HFF-Myc (cell line): ENCODE results near the gene NAV2.

Experiments
- DNase-seq: peaks from one replicate; pipeline ENCODE4 v3.0.0-alpha.2; 2011; ENCODE audit warnings: low read depth; ENCODE audit errors: extremely low read depth
- H3K4me3 ChIP-seq: replicated peaks from 2 replicates; pipeline ENCODE4 v1.5.1; 2011; ENCODE audit warnings: low read depth, mild to moderate bottlenecking, control low read depth, low read length
- TF ChIP-seq, protein P1 (sequence below): IDR thresholded peaks from 2 replicates; pipeline ENCODE4 v1.5.1; 2012; ENCODE audit warnings: mild to moderate bottlenecking, low read depth, low read length, control low read depth; ENCODE audit errors: missing control alignments

NAV2 gene

DNA sequence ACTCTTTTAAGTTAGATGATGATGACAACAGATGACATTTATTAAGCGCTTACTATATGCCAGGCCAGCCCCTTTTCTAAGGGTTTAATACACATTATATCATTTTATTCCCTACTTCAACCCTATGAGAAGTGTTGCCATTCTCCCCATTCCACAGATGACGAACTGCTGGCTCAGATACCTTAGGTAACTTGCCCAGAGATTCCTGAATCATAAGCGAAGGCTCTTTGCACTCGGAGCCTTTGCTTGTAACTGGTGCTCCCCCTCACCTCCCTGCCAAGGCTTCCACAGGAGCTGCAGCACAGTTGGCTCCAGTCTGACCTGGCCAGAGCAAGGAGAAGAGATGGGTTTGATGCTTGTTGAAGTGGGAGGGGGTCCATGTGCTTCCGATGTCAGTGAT is 404.7 kb downstream of the NAV2 start:
- no peak for DNase-seq
- TF ChIP-seq, protein P1, sequence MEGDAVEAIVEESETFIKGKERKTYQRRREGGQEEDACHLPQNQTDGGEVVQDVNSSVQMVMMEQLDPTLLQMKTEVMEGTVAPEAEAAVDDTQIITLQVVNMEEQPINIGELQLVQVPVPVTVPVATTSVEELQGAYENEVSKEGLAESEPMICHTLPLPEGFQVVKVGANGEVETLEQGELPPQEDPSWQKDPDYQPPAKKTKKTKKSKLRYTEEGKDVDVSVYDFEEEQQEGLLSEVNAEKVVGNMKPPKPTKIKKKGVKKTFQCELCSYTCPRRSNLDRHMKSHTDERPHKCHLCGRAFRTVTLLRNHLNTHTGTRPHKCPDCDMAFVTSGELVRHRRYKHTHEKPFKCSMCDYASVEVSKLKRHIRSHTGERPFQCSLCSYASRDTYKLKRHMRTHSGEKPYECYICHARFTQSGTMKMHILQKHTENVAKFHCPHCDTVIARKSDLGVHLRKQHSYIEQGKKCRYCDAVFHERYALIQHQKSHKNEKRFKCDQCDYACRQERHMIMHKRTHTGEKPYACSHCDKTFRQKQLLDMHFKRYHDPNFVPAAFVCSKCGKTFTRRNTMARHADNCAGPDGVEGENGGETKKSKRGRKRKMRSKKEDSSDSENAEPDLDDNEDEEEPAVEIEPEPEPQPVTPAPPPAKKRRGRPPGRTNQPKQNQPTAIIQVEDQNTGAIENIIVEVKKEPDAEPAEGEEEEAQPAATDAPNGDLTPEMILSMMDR, result no peak
- H3K4me3 ChIP-seq, result no peak overlapping the region

DNA sequence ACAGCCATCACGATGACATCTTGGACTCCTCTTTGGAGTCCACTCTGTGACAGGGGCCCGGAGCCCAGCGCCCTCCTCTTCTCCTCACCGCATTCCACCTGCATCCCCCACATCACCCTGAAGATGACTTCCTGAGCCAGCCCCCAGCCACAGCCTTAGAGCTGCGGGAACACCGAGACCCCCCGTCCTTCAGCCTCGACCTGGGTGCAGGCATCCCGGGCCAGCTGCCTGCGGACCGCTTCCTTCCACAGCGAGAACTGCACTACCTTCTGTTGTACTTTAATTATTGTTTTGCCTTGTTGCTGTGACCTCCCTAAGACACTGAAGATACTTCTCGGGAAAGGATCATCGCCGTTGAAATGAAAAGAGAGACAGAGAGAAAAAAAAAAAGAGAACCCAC is 405.6 kb downstream of the NAV2 start:
- no peak overlapping the region for H3K4me3 ChIP-seq
- TF ChIP-seq, protein P1, result no peak
- no peak for DNase-seq

DNA sequence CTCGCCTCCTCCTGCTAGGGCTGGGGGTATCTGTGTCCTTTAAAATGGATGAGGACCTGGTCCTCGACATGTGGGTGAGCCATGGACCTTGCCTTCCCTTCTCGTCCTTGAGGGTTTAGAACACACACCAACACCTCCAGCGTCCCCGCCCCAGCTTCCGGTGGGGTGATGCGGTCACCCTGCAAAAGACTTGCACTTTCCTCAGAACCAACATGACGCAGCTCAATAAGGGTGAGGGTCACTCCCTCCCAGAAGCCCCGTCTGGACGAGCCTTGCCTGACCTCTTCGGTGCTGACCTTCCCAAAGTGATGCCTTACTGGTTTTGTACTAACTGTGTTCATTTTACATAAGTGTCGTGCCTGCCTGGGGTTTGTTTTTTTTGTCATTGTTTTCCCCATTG is 406.7 kb downstream of the NAV2 start:
- H3K4me3 ChIP-seq, result no peak overlapping the region
- TF ChIP-seq, protein P1, result no peak
- DNase-seq, result no peak

DNA sequence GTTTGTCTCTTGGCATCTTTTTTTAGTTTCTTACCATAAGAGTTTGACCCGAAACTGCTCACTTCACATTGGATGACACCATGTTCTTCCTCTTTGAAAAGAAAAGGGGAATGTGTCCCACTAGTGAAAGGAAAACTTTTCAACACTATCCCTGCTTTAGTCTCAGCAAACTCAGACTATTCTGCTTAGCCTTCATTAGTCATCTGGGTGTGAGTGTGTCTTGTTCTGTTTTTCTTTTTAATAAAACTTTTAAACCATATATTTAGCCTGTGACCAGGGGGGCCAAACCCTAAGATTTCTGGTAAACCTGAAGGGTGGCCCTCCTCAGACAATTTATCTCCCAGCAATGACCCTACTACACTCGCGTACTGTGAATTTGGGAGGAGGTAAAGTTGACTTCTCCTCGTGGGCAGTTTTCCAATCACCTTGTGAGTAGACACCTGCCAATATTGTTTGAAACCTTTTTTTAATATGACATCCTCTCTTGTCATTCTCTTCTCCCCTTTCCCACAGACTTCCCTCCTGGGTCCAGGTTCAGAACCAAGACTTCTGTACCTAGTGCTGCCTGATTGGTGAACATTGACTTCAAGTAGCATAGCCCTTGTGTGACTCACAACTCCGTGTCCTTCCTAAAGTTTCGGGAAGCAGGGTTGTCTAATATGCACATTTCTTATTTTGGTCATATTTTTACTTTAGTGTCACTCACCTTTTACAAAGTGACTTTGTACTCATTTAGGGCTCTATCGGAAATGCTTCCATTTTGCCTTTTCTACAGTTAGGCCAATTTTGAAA is 407.7 kb downstream of the NAV2 start:
- no peak overlapping the region for H3K4me3 ChIP-seq
- TF ChIP-seq, protein P1, result no peak
- no peak for DNase-seq

DNA sequence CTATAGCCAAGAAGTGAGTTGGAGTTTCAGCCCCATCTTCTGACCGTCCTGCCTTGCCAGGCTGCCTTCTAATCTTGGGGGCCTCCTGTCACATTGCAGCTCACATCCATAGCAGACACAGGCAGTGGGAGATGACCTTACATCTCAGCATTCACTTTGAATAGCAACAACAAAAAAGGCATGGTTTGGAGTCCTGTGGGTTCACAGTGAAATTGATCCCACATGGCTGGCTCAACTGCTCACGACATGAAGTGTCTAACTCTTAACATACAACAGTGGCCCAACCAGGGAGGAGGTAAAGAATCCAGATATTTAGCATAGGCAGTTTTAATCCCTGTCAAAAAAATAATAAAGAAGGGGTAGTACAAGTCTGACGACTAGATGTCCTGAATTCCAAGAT is 409.5 kb downstream of the NAV2 start:
- no peak for DNase-seq
- TF ChIP-seq, protein P1, result no peak
- no peak overlapping the region for H3K4me3 ChIP-seq

DNA sequence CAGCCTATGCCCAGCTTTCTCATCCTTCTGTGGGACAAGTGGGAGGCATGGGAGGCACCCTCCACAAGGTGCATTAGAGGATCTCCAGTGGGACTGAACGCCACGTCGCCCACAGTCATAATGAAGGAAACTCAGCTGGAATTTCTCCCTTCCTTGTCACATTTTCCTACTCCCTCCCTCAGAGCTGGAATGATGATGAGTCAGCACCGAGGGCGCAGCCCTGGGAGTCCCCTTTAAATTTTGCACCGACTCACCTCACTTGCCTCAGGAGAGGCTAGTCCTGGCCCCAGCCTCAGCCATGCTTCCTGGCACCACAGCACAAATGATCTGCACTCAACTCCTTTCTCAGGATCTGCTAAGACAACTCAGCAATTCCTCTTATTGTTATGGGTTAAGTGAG is 413.3 kb downstream of the NAV2 start:
- TF ChIP-seq, protein P1, result no peak
- H3K4me3 ChIP-seq, result no peak overlapping the region
- no peak for DNase-seq

DNA sequence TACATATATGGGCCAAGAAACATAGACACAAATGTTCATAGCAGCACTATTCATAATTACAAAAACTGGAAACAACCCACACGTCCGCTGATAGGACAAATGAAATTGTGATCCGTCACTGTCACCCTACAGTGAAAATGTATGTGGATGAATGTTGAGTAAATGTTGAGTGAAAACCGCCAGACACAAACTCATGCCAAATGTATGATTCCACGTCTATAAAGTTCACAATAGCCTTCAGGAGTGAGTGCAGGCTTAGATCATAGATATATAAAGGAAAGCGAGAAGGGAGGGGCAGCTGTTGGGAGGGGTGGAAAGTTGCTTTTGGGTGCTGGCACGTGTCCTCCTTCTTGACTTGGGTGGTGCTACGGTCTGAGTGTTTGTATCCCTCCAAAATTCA is 414.1 kb downstream of the NAV2 start:
- no peak overlapping the region for H3K4me3 ChIP-seq
- no peak for DNase-seq
- TF ChIP-seq, protein P1, result no peak
